ENCODE data around the gene SIGLEC8. TPM values are rescaled to one million over a fixed set of nuclear protein-coding genes. Genes with fewer than 3 reads are reported as not detected.

Gene SIGLEC8
- total and polyA plus RNA-seq, 2 of the 8 experiments (the other 6 are each of a cell fraction or from before 2014, with no cell fraction given): not detected

DNA sequence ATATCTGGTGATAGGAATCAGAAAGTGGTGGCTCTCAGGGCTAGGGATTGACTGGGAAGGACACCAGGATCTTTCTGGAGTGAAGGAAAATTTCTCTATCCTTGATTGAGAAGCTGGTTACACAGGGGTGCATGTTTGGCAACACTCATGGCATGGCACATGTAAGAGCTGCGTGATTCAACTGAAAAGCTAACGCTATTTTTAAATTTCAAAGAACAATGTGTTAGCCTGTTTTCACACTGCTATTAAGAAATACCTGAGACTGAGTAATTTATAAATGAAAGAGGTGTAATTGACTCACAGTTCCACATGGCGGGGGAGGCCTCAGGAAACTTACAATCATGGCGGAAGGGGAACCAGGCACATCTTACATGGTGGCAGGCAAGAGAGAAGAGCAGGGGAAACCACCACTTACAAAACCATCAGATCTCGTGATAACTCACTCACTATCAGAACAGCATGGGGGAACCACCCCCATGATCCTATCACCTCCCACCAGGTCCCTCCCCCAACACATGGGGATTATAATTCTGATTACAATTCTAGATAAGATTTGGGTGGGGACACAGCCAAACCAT, 7.4 kb downstream of the SIGLEC8 start:
- no peak for DNase-seq (ENCODE audit: low read depth in 1 of 2, low spot score in 2 of 2)
- Histone ChIP-seq H3K56ac (replicated peaks; ENCODE audit: insufficient read length, low read depth, low read length) (no peak overlapping the region), H3K23ac (ENCODE audit: insufficient read length) (no peak overlapping the region), H3K4me2 (ENCODE audit: insufficient read depth in 1 of 2, low read depth in 2 of 2, low read length in 2 of 2) (no peak overlapping the region), H3K79me1 (ENCODE audit: low read depth, low read length) (no peaks in the 10 kb centered on the region), H3K4me1 (replicated peaks in 1 of 4; ENCODE audit: control insufficient read depth in 3 of 4, insufficient read depth in 4 of 4, low read length in 3 of 4) (no peaks in the 10 kb centered on the region), H4K8ac (ENCODE audit: extremely low read depth, insufficient read depth, low read length) (no peak overlapping the region), H4K5ac (ENCODE audit: insufficient read length, low read depth, low read length) (no peak overlapping the region), H3K27me3 (replicated peaks in 1 of 4; ENCODE audit: control insufficient read depth in 3 of 4, extremely low read depth in 1 of 4, insufficient read depth in 3 of 4, low read length in 3 of 4) (no peaks in the 10 kb centered on the region), H3K79me2 (ENCODE audit: control insufficient read depth in 1 of 2, insufficient read depth in 2 of 2, low read length in 2 of 2) (no peaks in the 10 kb centered on the region), H3K14ac (ENCODE audit: insufficient read length) (no peak overlapping the region), H3K4ac (replicated peaks; ENCODE audit: insufficient read length, low read depth, low read length) (no peak overlapping the region), H2BK12ac (ENCODE audit: low read depth, low read length) (no peak overlapping the region), H2BK120ac (replicated peaks; ENCODE audit: low read depth, low read length) (no peak overlapping the region), H3K18ac (ENCODE audit: extremely low read depth, low read length) (no peak overlapping the region), H2BK15ac (ENCODE audit: low read length) (no peak overlapping the region), H2AK5ac (ENCODE audit: low read depth, low read length) (no peak overlapping the region), H2BK20ac (ENCODE audit: low read length) (no peak overlapping the region), H4K20me1 (replicated peaks in 1 of 2; ENCODE audit: control insufficient read depth in 1 of 2, insufficient read depth in 2 of 2, low read length in 2 of 2) (no peaks in the 10 kb centered on the region), H3K36me3 (ENCODE audit: control insufficient read depth in 2 of 4, insufficient read depth in 4 of 4, low read length in 3 of 4) (no peaks in the 10 kb centered on the region), H3K27ac (ENCODE audit: low read depth, low read length) (no peak overlapping the region), H3K9me3 (ENCODE audit: insufficient read depth in 2 of 2, low read depth in 1 of 2, low read length in 1 of 2) (peaks cover 28 to 36% of the 10 kb centered on the region in 2 experiments), H2BK5ac (ENCODE audit: low read depth, low read length) (no peak overlapping the region), H2AFZ (ENCODE audit: low read length) (no peak overlapping the region), H3K9ac (replicated peaks in 1 of 4; ENCODE audit: extremely low read depth in 1 of 4, low read depth in 3 of 4, low read length in 3 of 4) (no peak overlapping the region), H3K23me2 (ENCODE audit: low read depth, low read length) (no peaks in the 10 kb centered on the region), H3K4me3 (ENCODE audit: extremely low read depth in 1 of 4, insufficient read depth in 2 of 4, low read depth in 3 of 4, low read length in 4 of 4) (no peak overlapping the region), H4K91ac (replicated peaks; ENCODE audit: insufficient read length, low read length) (no peak overlapping the region)
- 78% methylated on average over 5 of the region's 5 CpGs; no CpG with 5 or more reads in 1 of the 2 experiments for WGBS, 2 experiments (ENCODE audit: extremely low coverage in 1 of 2, insufficient coverage in 1 of 2, insufficient read length in 1 of 2, insufficient replicate concordance in 2 of 2, low coverage in 1 of 2, low lambda C conversion rate in 2 of 2, missing lambda C conversion rate in 1 of 2)
- ChIA-PET POLR2A (ENCODE audit: partially characterized antibody) (no interaction called here), CTCF (ENCODE audit: partially characterized antibody) (interaction anchor here (1.2 to 5.2 kb wide), 2 partner anchors 13 to 64 kb away, joined by 3 to 25 read pairs; no protein-coding TSS in a partner anchor)
- FAIRE-seq: no peak
- no peak for TF ChIP-seq TAF7 (optimal IDR thresholded peaks at IDR 0.05; ENCODE audit: borderline replicate concordance, low read depth, low read length)
- TF ChIP-seq POU5F1 (IDR thresholded peaks at IDR 0.05; ENCODE audit: low read depth, low read length): no peak
- no peak for TF ChIP-seq SUZ12 (IDR thresholded peaks at IDR 0.05; ENCODE audit: low read length)
- TF ChIP-seq EGR1 (IDR thresholded peaks at IDR 0.05; ENCODE audit: borderline replicate concordance, low read depth, low read length): no peak
- TF ChIP-seq TAF1 (IDR thresholded peaks at IDR 0.05; ENCODE audit: low read depth, low read length): no peak
- TF ChIP-seq JUND (IDR thresholded peaks at IDR 0.05; ENCODE audit: low read length): no peak
- TF ChIP-seq, protein P1, sequence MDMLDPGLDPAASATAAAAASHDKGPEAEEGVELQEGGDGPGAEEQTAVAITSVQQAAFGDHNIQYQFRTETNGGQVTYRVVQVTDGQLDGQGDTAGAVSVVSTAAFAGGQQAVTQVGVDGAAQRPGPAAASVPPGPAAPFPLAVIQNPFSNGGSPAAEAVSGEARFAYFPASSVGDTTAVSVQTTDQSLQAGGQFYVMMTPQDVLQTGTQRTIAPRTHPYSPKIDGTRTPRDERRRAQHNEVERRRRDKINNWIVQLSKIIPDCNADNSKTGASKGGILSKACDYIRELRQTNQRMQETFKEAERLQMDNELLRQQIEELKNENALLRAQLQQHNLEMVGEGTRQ (IDR thresholded peaks at IDR 0.05; ENCODE audit: low read length): no peak
- TF ChIP-seq KDM4A (IDR thresholded peaks at IDR 0.05; ENCODE audit: low read depth, low read length, severe bottlenecking): no peak
- no peak for TF ChIP-seq CBX8 (IDR thresholded peaks at IDR 0.05; ENCODE audit: borderline replicate concordance, low read depth, low read length)
- TF ChIP-seq POLR2AphosphoS5 (IDR thresholded peaks at IDR 0.05; ENCODE audit: low read depth, low read length): no peak
- TF ChIP-seq KDM1A (IDR thresholded peaks at IDR 0.05; ENCODE audit: borderline replicate concordance, low read length): no peak

Data from H1 (cell line).